ENCODE measurements around the gene BMP8A.
"Not testable (repeated sequence)": the region's sequence is repeated elsewhere in the genome, so short reads cannot be mapped to it uniquely, and the experiment has no call there.

BMP8A gene

DNA sequence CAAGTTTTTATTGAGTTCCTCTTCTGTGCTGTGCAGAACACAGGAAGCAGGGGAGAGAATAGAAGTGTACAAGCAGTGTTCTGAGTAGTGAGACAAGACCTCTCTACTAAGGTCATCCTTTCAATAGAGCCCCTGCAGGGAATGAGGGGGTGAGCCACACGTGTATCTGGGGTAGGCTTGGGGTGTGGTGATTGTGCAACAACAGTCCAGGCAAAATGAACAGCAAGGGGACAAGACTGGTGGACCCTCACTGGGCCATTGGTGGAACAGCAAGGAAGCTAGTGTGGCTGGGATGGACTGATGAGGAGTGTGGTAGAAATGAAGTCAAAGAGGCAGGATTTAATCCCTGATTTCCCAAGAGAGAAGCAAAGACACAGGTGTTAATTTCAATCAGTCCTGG is 8.2 kb upstream of the BMP8A start:
- no peak for DNase-seq

DNA sequence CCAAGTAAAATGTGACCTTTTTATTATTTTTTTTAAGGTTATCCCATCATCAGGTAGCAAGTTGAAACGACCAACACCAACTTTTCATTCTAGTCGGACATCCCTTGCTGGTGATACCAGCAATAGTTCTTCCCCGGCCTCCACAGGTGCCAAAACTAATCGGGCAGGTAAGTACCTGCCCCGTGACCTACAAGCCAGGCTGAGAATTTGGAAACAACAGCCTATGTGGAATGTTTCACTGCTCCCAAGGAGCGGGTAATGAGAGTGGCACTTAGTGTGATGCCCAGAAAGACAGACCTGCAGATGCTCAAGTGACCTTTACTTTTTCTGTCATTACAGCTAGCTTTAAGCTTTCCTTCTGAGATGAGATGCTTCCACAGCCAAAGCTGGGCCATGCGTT is 6.9 kb upstream of the BMP8A start:
- no peak for DNase-seq

DNA sequence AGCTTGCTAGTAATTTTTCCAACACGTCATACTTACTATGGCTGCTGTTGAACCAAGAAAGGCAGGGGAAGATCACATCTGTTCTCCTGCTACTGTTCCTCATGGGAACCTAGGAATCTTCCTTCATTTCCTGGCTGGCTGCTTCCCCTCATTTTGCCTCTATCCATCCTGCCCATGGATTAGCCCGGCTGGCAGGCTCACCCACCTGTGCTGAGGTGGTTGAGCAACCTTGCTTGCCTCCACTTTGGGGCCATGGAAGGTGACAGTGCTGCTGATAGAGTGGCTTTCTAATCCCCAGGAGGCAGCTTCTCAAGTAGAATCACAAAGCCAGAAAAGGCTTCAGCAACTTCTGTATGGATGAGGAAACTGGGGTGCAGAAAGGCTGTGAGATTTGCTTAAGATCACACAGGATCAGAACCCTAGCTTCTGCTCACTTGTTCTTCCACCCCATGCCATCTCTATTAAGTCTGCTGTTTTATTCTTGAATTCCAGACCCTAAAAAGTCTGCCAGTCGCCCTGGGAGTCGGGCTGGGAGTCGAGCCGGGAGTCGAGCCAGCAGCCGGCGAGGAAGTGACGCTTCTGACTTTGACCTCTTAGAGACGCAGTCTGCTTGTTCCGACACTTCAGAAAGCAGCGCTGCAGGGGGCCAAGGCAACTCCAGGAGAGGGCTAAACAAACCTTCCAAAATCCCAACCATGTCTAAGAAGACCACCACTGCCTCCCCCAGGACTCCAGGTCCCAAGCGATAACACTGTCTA is 6.2 kb upstream of the BMP8A start:
- no peak for DNase-seq

DNA sequence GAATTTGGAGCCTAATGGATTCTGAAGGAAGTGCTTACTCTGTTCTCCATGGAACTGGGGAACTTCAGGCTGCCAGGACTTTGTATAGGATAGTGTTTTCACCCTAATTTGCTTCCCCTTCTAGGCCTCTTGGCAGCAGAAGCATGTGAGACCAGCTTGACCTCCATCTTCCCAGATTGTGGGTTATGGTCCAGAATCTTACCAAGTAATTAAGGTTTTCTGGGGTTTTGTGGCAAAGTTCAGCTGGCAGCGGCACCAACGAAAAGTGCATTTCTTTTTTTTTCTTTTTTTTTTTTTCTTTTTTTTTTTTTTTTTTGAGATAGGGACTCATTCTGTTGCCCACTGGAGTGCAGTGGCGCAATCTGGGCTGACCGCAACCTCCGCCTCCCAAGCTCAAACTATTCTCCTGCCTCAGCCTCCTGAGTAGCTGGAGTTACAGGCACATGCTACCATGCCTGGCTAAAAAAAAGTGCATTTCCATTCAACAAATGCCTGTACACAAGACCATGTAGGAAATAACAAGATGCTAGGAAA is 3.4 kb upstream of the BMP8A start:
- DNase-seq: no peak

DNA sequence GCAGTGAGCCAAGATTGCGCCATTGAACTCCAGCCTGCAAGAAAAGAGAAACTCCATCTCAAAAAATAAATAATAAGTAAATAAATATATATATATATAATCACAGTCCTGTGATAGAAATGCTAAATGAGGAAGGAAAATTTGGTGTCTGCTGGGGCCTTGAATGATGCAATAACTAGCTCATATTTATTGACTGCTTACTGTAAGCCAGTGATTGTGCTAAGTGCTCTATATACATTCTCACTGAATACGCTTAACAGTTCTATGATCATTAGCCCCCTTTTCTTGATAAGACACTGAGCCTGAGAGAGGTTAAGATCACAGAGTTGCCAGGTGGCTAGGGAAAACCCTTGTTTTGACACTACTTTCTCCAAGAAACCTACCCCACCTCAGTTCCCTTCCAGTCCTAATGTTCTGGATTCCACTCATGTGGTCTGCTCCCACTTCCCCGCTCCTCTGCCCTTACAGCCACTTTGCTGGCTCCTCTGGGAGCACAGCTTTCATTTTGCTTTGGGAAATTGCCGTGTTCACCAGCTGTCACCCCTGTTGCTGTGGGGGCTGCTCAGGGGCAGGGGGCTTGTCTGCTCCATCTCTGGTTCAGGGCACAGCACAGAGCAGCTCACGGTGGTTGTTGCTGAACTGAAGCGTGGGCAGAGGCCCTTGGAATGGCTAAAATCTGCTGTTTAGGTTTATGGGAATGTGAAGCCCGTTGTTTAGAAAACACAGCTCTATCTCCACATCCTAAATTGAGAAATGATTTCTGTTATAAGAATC is 2.5 kb upstream of the BMP8A start:
- DNase-seq: no peak

DNA sequence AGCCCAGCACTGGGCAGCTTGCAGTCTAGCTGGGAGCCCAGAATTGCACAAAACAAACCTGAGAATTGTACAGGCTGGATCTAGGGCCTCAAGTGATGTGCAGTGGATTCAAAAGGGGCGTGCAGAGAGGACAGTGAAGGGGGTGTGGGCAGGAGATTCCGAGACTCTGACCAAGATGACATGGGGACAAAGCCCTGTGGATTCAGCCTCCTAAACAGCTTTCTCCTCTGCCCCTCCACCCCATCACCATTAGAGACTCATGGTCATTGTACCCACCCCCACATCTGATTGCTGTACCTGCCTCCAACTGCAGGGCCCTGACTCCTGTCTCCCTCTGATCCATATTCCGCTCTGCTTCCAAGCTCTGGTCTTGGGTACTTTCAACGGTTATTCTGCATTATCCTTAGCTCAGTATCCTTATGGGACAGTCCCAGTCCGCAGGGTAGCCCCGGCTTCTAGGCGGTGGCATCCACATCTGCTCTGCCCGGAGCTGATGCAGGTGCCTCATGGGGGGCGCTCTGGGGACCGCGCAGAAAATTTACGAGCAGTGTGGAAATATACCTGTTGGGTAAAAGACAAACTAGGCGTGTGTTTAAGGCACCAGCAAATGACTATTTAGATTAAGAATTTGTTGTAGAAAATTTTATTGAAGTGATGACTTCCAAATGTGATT is 1.7 kb upstream of the BMP8A start:
- DNase-seq: no peak

DNA sequence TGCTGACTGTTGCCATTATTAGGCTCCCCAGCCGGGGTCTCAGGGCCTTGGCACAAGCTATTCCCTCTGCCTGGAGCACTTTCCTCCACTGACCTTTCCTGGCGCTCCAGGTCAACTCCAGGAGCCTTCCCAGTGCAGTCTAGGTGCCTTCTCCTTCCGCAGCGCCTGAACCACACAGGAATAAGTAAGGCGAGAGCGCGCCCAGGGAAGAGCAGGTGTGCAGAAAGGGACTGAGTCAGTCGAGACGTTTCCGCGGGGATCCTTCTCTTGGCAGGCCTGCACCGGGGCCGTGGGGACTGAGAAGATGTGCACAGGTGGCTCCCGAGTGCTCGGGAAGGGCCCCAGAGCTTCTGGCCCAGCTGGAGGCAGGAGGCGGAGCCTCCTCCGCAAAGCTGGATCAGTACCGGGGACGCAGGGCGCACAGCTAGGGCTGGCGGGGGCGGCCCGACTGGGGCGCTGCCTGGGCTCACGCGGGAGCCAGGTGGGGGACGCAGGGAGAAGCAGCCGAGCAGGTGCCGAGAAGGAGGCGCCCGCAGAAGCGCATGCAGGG is 765 bp upstream of the BMP8A start:
- peak in 1 of 2 experiments; percentile 19 for DNase-seq

DNA sequence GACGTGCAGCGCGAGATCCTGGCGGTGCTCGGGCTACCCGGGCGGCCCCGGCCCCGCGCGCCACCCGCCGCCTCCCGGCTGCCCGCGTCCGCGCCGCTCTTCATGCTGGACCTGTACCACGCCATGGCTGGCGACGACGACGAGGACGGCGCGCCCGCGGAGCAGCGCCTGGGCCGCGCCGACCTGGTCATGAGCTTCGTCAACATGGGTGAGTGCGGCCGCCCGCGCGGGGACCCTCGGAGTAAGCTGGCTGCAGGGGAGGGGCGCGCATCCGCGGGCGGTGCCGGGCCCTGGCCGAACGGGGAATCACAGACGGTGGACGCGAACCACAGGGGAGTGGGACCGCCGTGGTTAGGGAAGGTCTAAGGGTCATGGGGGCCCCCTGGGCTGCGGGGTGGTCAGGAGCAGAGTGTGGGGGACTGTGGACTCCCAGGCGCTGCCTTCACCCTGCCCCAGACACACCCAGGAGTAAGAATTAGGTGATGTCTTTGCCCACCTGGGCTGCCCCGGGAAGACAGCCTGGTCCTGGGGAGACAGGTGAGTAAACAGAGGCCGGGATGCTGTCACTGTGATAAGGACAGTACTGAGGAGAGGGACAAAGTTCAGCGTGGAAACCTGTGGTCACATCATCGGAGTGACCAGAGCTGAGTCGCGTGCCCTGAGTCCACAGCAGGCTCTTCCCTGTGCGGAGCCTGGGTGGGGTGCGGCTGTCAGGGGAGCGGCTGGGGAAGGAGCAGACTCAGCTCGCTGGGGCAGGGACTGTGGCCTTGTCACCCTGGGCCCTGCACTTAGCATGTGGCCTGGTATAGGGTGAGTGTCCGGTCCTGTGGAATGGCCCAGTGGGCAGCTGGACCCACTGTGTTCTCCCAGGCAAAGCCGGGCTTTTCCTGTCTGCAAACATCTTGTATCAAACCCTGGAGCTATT is 944 bp downstream of the BMP8A start:
- not testable (repeated sequence) for DNase-seq

DNA sequence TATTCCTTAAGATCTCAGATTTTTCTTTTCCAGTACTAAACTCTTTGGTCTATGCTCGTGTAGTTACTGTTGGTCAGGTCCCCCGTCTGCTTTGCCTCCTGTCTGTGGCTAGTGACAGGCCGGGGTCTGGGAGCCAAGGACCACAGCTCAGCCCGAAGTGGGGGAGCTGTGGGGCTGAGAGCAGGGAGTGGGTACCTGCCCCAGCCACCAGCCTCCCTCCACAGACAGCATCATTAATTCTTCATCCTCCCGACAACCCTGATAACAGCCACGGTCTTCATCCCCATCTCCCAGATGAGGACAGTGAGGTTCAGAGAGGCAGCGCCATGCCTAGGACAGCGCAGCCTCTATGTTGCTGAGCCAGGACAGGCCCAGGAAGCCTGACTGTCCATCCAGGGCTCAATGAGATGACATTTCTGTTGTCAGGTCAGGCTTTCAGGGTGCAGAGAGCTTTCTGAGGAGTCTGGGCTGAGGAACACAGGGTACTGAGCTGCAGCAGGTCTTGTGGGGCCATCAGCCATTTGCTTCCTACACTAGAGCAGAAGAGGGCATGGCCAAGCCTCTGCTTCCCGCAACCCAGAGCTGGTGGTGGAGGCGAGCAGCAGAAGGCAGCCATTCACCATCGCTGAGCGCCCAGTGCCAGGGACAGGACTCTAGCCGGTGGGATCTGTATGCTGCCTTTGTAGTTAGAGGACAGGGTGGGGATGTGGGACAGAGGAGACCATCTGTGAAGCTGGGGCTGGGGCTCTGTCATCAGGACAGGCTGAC is 1.8 kb downstream of the BMP8A start:
- DNase-seq: not testable (repeated sequence)

DNA sequence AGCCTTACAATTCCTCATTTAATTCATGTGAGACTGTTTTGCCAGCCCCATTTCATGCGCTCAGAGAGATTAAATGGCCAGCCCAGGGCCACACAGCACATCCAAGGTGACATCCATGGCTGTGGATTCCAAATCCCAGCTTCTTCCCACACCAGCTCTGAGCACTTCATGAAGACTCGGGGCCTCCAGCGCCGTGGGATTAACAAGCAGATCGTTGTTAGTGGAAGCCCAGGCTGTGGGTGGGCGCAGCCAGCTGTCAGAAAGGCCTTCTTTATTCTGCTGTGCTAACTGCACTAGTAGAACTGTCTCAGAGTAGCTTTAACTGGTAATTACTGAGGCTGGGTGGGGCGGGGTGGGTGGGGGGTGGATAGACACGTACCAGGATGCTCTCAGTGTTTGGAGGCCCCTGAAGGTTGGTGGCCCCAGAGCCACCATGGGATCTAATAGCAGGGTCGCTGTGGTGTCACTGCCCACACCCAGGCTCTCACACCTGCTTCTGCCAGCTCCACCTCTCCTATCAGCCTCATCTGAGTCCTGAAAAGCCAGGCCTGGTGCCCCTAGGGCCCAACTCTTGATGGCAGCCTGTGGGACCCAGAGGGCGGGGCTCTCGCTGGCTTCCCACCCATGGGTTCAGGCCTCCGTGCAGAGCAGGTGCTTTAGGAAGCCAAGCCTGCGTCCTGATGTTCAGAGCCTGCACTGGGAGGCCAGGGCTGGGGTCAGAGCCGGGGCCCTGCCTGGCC is 3.4 kb downstream of the BMP8A start:
- no peak for DNase-seq

DNA sequence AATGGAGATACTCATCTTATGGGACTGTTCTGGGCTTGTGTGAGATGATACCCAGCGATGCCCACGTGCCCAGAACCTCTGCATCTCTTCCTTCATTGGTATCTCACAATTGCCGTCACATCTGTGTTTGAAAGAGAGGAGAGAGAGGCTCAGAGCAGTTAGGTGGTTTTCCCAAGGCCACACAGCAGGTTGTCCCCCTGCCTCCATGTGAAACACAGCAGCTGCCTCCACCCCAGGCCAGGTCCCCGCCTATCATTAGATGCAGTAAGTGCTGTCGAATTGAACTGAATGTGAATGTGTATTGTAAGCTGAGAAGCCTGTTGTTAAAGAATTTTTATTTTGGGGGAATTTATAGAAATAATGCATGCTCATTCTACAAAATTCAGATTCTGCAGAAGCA is 5.1 kb downstream of the BMP8A start:
- not testable (repeated sequence) for DNase-seq

DNA sequence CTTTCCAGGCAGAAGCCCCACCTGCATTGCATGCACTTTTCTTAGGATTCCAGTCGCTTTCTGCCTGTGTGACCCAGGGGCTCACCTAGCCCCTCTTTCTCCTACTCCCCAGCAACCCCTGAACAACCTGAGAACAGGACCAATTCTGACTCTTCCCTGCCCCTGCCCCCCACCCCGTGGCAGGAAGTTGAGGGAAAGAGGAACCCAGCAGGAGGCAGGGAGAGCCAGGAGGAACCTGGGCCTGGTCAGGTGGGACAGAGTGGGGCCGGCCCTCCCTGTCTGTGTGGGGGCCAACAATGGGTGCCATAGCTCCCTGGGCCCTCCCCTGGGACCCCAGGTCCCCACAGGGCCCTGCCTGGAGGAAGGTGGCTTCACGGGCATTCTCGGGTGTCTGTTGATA is 6.1 kb downstream of the BMP8A start:
- DNase-seq: no peak

DNA sequence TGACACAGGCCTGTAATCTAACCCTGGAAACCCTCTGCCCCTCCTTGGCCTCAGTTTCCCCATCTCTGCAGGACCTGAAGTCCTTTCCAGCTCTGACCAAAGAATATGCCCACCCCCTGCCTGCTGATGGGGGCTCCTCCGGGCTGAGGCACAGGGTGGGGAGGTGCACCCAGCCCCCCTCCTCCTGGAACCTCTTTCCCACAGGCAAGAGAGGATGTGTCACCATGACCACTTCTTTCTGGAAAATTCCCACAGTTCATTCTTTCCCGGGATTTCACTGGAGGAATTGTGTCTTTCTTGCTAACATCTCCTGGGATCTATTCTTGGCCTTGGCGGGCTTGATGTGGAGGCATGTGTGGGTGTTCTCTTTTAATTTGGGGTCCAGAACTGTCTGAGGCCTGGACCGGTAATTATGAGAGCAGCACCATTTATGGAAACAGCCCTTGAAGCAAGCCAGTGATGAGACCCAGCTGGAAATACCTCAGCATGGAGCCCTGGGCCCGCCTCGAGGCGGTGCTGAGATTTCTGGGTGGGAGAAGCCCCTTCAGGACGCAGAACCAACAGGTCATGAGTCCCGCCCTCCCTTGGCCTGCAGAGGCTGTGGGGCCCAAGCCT is 6.8 kb downstream of the BMP8A start:
- not testable (repeated sequence) for DNase-seq

DNA sequence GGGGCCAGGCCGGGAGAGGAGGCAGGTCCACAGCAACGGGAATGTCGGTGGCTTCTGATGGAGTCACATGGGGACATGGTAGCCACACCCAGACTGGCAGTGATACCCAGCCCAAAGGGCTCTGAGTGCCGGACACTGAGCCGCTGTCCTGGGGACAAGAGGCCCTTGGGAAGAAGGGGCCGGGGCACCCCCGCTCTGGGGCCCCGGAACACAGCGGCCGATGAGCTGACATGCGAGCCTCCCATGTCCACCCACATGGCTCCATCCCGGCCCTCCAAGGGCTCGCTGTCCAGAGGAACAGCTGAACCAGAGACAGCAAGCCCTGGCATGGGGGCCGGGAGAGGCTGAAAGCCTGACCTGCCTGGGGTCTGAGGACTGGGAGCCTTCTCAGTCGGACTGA is 7.4 kb downstream of the BMP8A start:
- DNase-seq: not testable (repeated sequence)

DNA sequence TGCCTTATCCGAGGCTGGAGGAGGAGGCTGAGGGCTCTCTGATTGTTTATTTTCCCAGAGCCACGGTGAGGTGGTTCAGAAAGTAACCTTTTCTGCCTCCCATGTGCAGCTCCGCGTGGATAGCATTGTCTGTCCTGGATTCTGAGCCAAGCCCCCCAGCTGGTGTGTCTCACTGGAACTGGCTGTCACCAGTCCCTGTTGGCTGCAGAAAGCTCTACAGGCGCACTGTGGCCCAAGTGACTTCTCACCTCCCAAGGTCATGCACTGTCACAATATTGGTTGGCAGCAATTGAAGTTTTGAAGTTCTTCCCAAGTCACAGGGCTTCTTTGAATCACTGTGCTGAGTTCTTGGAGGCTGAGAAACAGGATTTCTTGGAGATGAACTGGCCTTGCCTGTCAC is 8.2 kb downstream of the BMP8A start:
- DNase-seq: no peak

DNA sequence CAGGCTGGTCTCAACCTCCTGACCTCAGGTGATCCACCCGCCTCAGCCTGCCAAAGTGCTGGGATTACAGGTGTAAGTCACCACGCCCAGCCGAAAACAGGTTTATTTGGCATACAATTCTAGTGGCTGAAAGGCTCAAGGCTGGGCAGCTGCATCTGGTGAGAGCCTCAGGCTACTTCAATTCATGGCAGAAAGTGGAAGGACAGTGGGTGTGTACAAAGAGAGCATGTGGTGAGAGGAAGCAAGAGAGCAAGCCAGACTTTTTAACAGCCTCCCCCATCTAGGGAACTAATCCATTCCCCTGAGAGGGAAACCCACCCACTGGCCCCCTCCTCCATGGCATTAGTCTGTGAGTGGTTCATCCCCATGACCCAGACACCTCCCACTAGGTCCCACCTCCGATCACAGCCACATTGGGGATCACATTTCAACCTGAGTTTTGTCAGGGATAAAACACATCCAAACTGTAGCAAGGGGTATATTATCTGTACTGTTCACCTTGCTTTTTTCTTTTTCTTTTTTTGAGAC is 9.5 kb downstream of the BMP8A start:
- DNase-seq: no peak

DNA sequence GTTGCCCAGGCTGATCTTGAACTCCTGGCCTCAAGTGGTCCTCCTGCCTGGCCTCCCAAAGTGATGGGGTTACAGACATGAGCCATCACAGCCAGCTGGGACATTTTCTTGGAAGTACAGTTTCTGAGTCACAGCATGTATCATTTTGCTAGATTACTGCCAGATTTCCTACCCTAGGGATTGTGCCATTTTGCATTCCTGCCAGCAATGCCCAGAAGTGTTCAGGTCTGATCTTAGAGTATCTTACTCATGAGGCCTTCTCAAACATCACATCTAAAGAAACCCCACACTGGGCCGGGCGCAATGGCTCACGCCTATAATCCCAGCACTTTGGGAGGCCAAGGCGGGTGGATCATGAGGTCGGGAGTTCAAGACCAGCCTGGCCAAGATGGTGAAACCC is 10.2 kb downstream of the BMP8A start:
- DNase-seq: no peak

DNA sequence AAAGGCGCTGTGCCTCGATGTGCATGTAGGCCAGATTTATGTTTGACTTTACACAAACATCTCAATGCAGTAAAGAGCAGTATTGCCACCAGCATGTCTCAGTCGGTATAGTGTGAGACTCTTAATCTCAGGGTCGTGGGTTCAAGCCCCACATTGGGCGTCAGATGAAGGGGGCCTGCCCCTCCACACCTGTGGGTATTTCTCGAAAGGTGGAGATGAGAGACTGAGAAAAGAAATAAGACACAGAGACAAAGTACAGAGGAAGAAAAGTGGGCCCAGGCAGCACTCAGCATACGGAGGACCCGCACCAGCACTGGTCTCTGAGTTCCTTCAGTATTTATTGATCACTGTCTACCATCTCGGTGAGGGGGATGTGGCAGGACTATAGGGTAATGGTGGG is 13.0 kb downstream of the BMP8A start:
- DNase-seq: not testable (repeated sequence)

DNA sequence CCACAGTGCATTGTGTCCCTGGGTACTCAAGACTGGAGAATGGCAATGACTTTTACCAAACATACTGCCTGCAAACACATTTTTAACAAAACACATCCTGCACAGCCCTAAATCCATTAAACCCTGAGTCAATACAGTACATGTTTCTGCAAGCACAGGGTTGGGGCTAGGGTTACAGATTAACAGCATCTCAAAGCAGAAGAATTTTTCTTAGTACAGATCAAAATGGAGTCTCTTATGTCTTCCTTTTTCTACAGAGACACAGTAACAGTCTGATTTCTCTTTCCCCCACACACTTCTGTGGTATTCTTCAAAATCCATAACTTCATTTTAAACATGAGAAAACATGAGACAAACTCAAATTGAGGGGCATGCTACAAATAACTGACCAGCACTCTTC is 13.9 kb downstream of the BMP8A start:
- DNase-seq: no peak

Data from activated CD4-positive, alpha-beta T cell treated with anti-CD3 and anti-CD28 coated beads, Interleukin-2, amount 50 U/mL, for 48 hours (primary cell).